H1 (cell line): ENCODE data around the gene COL21A1. TPM values are rescaled to one million over a fixed set of nuclear protein-coding genes. Genes with fewer than 3 reads are reported as not detected.

ENCODE experiments used
- CTCF ChIA-PET: fragments of 300-600 bp; sonication (Branson Sonifier 250); formaldehyde crosslinking; loops from one replicate; lab custom pipeline; 2021; ENCODE audit not compliant: partially characterized antibody; lab: Charles Lee
- POLR2A ChIA-PET: fragments of 300-600 bp; sonication (Branson Sonifier 250); formaldehyde crosslinking; loops from one replicate; lab custom pipeline; 2021; ENCODE audit warnings: inconsistent platforms; ENCODE audit not compliant: partially characterized antibody; lab: Charles Lee
- DNase-seq, 2 experiments: peaks; one replicate each; pipeline versions ENCODE4 v3.0.0 to v3.0.0-alpha.2; 2010 to 2022; ENCODE audit warnings: low spot score in 2 of 2, low read depth in 1 of 2, mixed read lengths in 1 of 2
- FAIRE-seq: peaks from 2 replicates; lab custom pipeline; 2011; peaks lifted over from hg19 to GRCh38; lab: Jason Lieb, UNC
- H2AFZ ChIP-seq: 2 replicates; pipeline ENCODE4 v1.8.1; 2012; ENCODE audit warnings: low read length, inconsistent platforms
- H2AK5ac ChIP-seq: 2 replicates; pipeline ENCODE4 v1.6.1; 2013; ENCODE audit warnings: low read depth, low read length
- H2BK120ac ChIP-seq: replicated peaks from 2 replicates; pipeline ENCODE3; 2013; ENCODE audit warnings: low read depth, low read length, inconsistent platforms
- H2BK12ac ChIP-seq: 2 replicates; pipeline ENCODE4 v1.6.1; 2013; ENCODE audit warnings: low read depth, low read length
- H2BK15ac ChIP-seq: 2 replicates; pipeline ENCODE4 v1.6.1; 2013; ENCODE audit warnings: low read length
- H2BK20ac ChIP-seq: 2 replicates; pipeline ENCODE4 v1.6.1; 2013; ENCODE audit warnings: low read length
- H2BK5ac ChIP-seq: 2 replicates; pipeline ENCODE4 v1.6.1; 2013; ENCODE audit warnings: low read depth, low read length
- H3K14ac ChIP-seq: 2 replicates; pipeline ENCODE4 v1.6.1; 2013; ENCODE audit warnings: inconsistent platforms; ENCODE audit not compliant: insufficient read length
- H3K18ac ChIP-seq: 2 replicates; pipeline ENCODE4 v1.6.1; 2013; ENCODE audit warnings: low read length; ENCODE audit errors: extremely low read depth
- H3K23ac ChIP-seq: 2 replicates; pipeline ENCODE4 v1.6.1; 2013; ENCODE audit warnings: inconsistent platforms; ENCODE audit not compliant: insufficient read length
- H3K23me2 ChIP-seq: 2 replicates; pipeline ENCODE4 v1.6.1; 2013; ENCODE audit warnings: low read depth, low read length
- H3K27ac ChIP-seq: 2 replicates; pipeline ENCODE4 v1.6.1; 2011; ENCODE audit warnings: low read depth, low read length, inconsistent platforms
- H3K27me3 ChIP-seq, 4 experiments: replicated peaks in 1 of 4; 1 replicate in 1 of 4; 2 replicates in 3 of 4; pipeline versions ENCODE4 v1.6.1 to v1.8.1; 2011 to 2013; ENCODE audit warnings: low read length in 3 of 4, mild to moderate bottlenecking in 3 of 4, inconsistent platforms in 2 of 4, mixed read lengths in 2 of 4, moderate library complexity in 1 of 4; ENCODE audit not compliant: control insufficient read depth in 3 of 4, insufficient read depth in 3 of 4; ENCODE audit errors: extremely low read depth in 1 of 4
- H3K36me3 ChIP-seq, 4 experiments: 2 replicates each; pipeline versions ENCODE4 v1.6.1 to v1.8.1; 2011 to 2013; ENCODE audit warnings: mild to moderate bottlenecking in 4 of 4, low read length in 3 of 4, moderate library complexity in 2 of 4, control low read depth in 1 of 4, inconsistent platforms in 1 of 4; ENCODE audit not compliant: insufficient read depth in 4 of 4, control insufficient read depth in 2 of 4
- H3K4ac ChIP-seq: replicated peaks from 2 replicates; pipeline ENCODE3; 2013; ENCODE audit warnings: low read length, low read depth, mixed read lengths, inconsistent platforms; ENCODE audit not compliant: insufficient read length
- H3K4me1 ChIP-seq, 4 experiments: replicated peaks in 1 of 4; 1 replicate in 1 of 4; 2 replicates in 3 of 4; pipeline versions ENCODE4 v1.6.1 to v1.8.1; 2011 to 2013; ENCODE audit warnings: low read length in 3 of 4, inconsistent platforms in 2 of 4, mixed read lengths in 1 of 4; ENCODE audit not compliant: insufficient read depth in 4 of 4, control insufficient read depth in 3 of 4
- H3K4me2 ChIP-seq, 2 experiments: 2 replicates each; pipeline versions ENCODE4 v1.6.1 to v1.8.1; 2011 to 2013; ENCODE audit warnings: low read depth in 2 of 2, low read length in 2 of 2, control low read depth in 1 of 2, inconsistent platforms in 1 of 2, mild to moderate bottlenecking in 1 of 2; ENCODE audit not compliant: insufficient read depth in 1 of 2
- H3K4me3 ChIP-seq, 4 experiments: fragments of 200-600, 300-600 bp in 1 of 4; sonication (generic), shearing (Covaris generic), sonication (Bioruptor Twin) in 1 of 4; 2 replicates each; pipeline versions ENCODE4 v1.5.1 to v1.8.1; 2011 to 2016; ENCODE audit warnings: low read length in 4 of 4, low read depth in 3 of 4, control low read depth in 2 of 4, inconsistent platforms in 2 of 4, mild to moderate bottlenecking in 2 of 4, mixed read lengths in 1 of 4, moderate library complexity in 1 of 4; ENCODE audit not compliant: insufficient read depth in 2 of 4; ENCODE audit errors: extremely low read depth in 1 of 4
- H3K56ac ChIP-seq: replicated peaks from 2 replicates; pipeline ENCODE3; 2013; ENCODE audit warnings: low read depth, mild to moderate bottlenecking, mixed read lengths, low read length, inconsistent platforms; ENCODE audit not compliant: insufficient read length
- H3K79me1 ChIP-seq: 2 replicates; pipeline ENCODE4 v1.6.1; 2013; ENCODE audit warnings: low read depth, low read length, control low read depth
- H3K79me2 ChIP-seq, 2 experiments: 2 replicates each; pipeline versions ENCODE4 v1.6.1 to v1.8.1; 2012 to 2013; ENCODE audit warnings: low read length in 2 of 2, mild to moderate bottlenecking in 2 of 2, inconsistent platforms in 1 of 2; ENCODE audit not compliant: insufficient read depth in 2 of 2, control insufficient read depth in 1 of 2
- H3K9ac ChIP-seq, 4 experiments: replicated peaks in 1 of 4; 1 replicate in 1 of 4; 2 replicates in 3 of 4; pipeline versions ENCODE4 v1.6.1 to v1.8.1; 2011 to 2013; ENCODE audit warnings: low read depth in 3 of 4, low read length in 3 of 4, control low read depth in 2 of 4, mild to moderate bottlenecking in 2 of 4, moderate library complexity in 2 of 4, inconsistent platforms in 1 of 4; ENCODE audit errors: extremely low read depth in 1 of 4
- H3K9me3 ChIP-seq, 2 experiments: 2 replicates each; pipeline versions ENCODE4 v1.6.1 to v1.8.1; 2012 to 2013; ENCODE audit warnings: mild to moderate bottlenecking in 2 of 2, moderate library complexity in 2 of 2, control low read depth in 1 of 2, inconsistent platforms in 1 of 2, low read depth in 1 of 2, low read length in 1 of 2, mixed read lengths in 1 of 2; ENCODE audit not compliant: insufficient read depth in 2 of 2
- H4K20me1 ChIP-seq, 2 experiments: replicated peaks in 1 of 2; 2 replicates each; pipeline versions ENCODE3 to v1.8.1; 2011 to 2013; ENCODE audit warnings: inconsistent platforms in 2 of 2, low read length in 2 of 2, mild to moderate bottlenecking in 1 of 2; ENCODE audit not compliant: insufficient read depth in 2 of 2, control insufficient read depth in 1 of 2
- H4K5ac ChIP-seq: 2 replicates; pipeline ENCODE4 v1.6.1; 2013; ENCODE audit warnings: low read length, low read depth, mixed read lengths, inconsistent platforms; ENCODE audit not compliant: insufficient read length
- H4K8ac ChIP-seq: 2 replicates; pipeline ENCODE4 v1.8.0; 2013; ENCODE audit warnings: mild to moderate bottlenecking, moderate library complexity, low read length, inconsistent platforms; ENCODE audit not compliant: insufficient read depth; ENCODE audit errors: extremely low read depth
- H4K91ac ChIP-seq: replicated peaks from 2 replicates; pipeline ENCODE3; 2013; ENCODE audit warnings: low read length, mixed read lengths, inconsistent platforms; ENCODE audit not compliant: insufficient read length
- EP300 ChIP-seq, 2 experiments: IDR thresholded peaks; 1 replicate in 1 of 2; 2 replicates in 1 of 2; pipeline ENCODE4 v1.6.1; 2011 to 2012; ENCODE audit warnings: low read depth in 2 of 2, low read length in 2 of 2, mild to moderate bottlenecking in 2 of 2, borderline replicate concordance in 1 of 2, inconsistent platforms in 1 of 2, moderate library complexity in 1 of 2
- PHF8 ChIP-seq: fragments of 200-600 bp; sonication (generic); conservative IDR thresholded peaks from 2 replicates; pipeline ENCODE4 v1.7.1; 2012; ENCODE audit warnings: low read depth, mild to moderate bottlenecking, inconsistent platforms, low read length, moderate library complexity
- RAD21 ChIP-seq, 2 experiments: IDR thresholded peaks in 1 of 2; conservative IDR thresholded peaks in 1 of 2; 2 replicates each; pipeline ENCODE4 v1.6.1; 2011; ENCODE audit warnings: low read depth in 2 of 2, low read length in 2 of 2, improper control_type of control experiment in 1 of 2, inconsistent platforms in 1 of 2, mild to moderate bottlenecking in 1 of 2, moderate library complexity in 1 of 2
- RBBP5 ChIP-seq: IDR thresholded peaks from 2 replicates; pipeline ENCODE4 v1.7.1; 2012; ENCODE audit warnings: low read depth, mild to moderate bottlenecking, inconsistent platforms, low read length, moderate library complexity, borderline replicate concordance
- SAP30 ChIP-seq: fragments of 300-600 bp; sonication (generic); IDR thresholded peaks from 2 replicates; pipeline ENCODE4 v1.7.1; 2012; ENCODE audit warnings: low read length, moderate library complexity, mild to moderate bottlenecking, inconsistent platforms; ENCODE audit not compliant: insufficient read depth, insufficient replicate concordance
- SP4 ChIP-seq: IDR thresholded peaks from 2 replicates; pipeline ENCODE4 v1.6.1; 2012; ENCODE audit warnings: low read length, inconsistent platforms
- SUZ12 ChIP-seq: fragments of 200-600 bp; sonication (generic); IDR thresholded peaks from 2 replicates; pipeline ENCODE4 v1.6.1; 2012; ENCODE audit warnings: mild to moderate bottlenecking, inconsistent platforms, low read length, moderate library complexity, mixed read lengths
- WGBS, 2 experiments: shearing (Covaris generic) in 1 of 2; methylation state at CpG; one replicate each; pipeline versions ENCODE4 v1.1.6 to v1.1.7; 2013 to 2015; ENCODE audit warnings: low lambda C conversion rate in 2 of 2, mixed read lengths in 2 of 2, inconsistent platforms in 1 of 2, low coverage in 1 of 2, missing lambda C conversion rate in 1 of 2; ENCODE audit not compliant: insufficient replicate concordance in 2 of 2, insufficient coverage in 1 of 2, insufficient read length in 1 of 2; ENCODE audit errors: extremely low coverage in 1 of 2, missing lambda C conversion rate in 1 of 2; 5-methylcytosine and 5-hydroxymethylcytosine counted together
- long read RNA-seq, 2 experiments: library from RNA in 1 of 2; library from capped mRNA in 1 of 2; stranded (forward); transcript quantifications; one replicate each; pipeline ENCODE4 v2.0.0, GENCODE V29; 2021; ENCODE audit warnings: inconsistent platforms in 1 of 2
- polyA minus RNA-seq, 3 experiments: library from RNA; depleted of rRNA, polyadenylated mRNA; stranded (reverse); fragments of >200 nt; gene quantifications; 1 replicate in 2 of 3; 2 replicates in 1 of 3; pipeline ENCODE4 v1.2.3, GENCODE V29; 2011
- polyA plus RNA-seq, 7 experiments: library from polyadenylated mRNA; depleted of rRNA in 3 of 7; stranded (reverse) in 5 of 7; unstranded in 2 of 7; fragments of >200 nt in 5 of 7; fragments of 200-250 nt in 2 of 7; gene quantifications; 1 replicate in 5 of 7; 2 replicates in 1 of 7; 4 replicates in 1 of 7; pipeline versions ENCODE4 v1.2.1 to v1.2.3, GENCODE V29; 2011 to 2013; ENCODE audit warnings: missing spikeins in 2 of 7, mixed read lengths in 2 of 7
- total RNA-seq: library from RNA; stranded (reverse); fragmentation: NEBNext Ultra II Directional; extraction: Animal tissue kit (Norgen Biotek cat#: 25700); gene quantifications from 2 replicates; pipeline ENCODE4 v1.2.1, GENCODE V29; 2021

Gene COL21A1
- total RNA-seq, result 3.1 and 3.4 TPM in 2 replicates
- polyA plus RNA-seq (2011; rRNA removed), result 0.75 and 1.6 TPM in 2 replicates
- 2.4 TPM for polyA plus RNA-seq (2011; cell fraction: cytosol; rRNA removed)
- 3.2 TPM for polyA plus RNA-seq (2011; cell fraction: nucleus; rRNA removed)
- 1.7 to 7.5 TPM (median 3.7 TPM) in 4 replicates for polyA plus RNA-seq (2012, experiment 1 of 2)
- polyA plus RNA-seq (2012, experiment 2 of 2), result 0.25 TPM
- 10.4 TPM for polyA plus RNA-seq (2013, experiment 1 of 2)
- 11.4 TPM for polyA plus RNA-seq (2013, experiment 2 of 2)
- polyA minus RNA-seq (2011; rRNA and poly(A)+ RNA removed), result 3.1 and 3.4 TPM in 2 replicates
- 3.4 TPM for polyA minus RNA-seq (2011; cell fraction: cytosol; rRNA and poly(A)+ RNA removed)
- polyA minus RNA-seq (2011; cell fraction: nucleus; rRNA and poly(A)+ RNA removed), result 4.6 TPM
- long read RNA-seq, experiment 1, partial matches to known transcripts, result 1 of 5 reads
- long read RNA-seq, experiment 1, other reads (novel, unspliced or antisense), result 2 of 5 reads
- long read RNA-seq, experiment 2, partial matches to known transcripts, result 1 of 1 reads
- long read RNA-seq, experiment 2, other reads (novel, unspliced or antisense), result 0 of 1 reads

- Histone ChIP-seq H3K23me2 (peaks cover 7% of the 10 kb centered on the region; the same call in 1 of the 2 replicates), H3K4ac (no peak within 1 kb of the TSS), H3K4me2 (peak within 1 kb of the TSS; percentile 84 to 85), H4K8ac (no peak within 1 kb of the TSS), H4K5ac (peak within 1 kb of the TSS; percentile 76), H3K4me3 (peak within 1 kb of the TSS; percentile 50 to 63 (median 54)), H3K27me3 (no peaks in the 10 kb centered on the region), H2BK12ac (peak within 1 kb of the TSS; percentile 60), H3K18ac (peak within 1 kb of the TSS; percentile 42), H2BK15ac (peak within 1 kb of the TSS; percentile 46; the same call in 1 of the 2 replicates), H2AFZ (peak within 1 kb of the TSS; percentile 74), H3K4me1 (peaks cover 0 to 22% (median 16%) of the 10 kb centered on the region in 4 experiments; a peak in 5 of 7 replicates), H2BK120ac (peak within 1 kb of the TSS; percentile 5), H4K91ac (peak within 1 kb of the TSS; percentile 76), H4K20me1 (no peaks in the 10 kb centered on the region), H3K9ac (peak within 1 kb of the TSS in 3 of 4 experiments; percentile 25 to 63 (median 39); a peak in 5 of 7 replicates), H3K23ac (no peak within 1 kb of the TSS), H3K14ac (no peak within 1 kb of the TSS), H2BK20ac (no peak within 1 kb of the TSS), H3K79me2 (no peaks in the 10 kb centered on the region), H3K56ac (peak within 1 kb of the TSS; percentile 43), H3K79me1 (no peaks in the 10 kb centered on the region), H2AK5ac (no peak within 1 kb of the TSS), H3K9me3 (no peaks in the 10 kb centered on the region), H3K27ac (peak within 1 kb of the TSS; percentile 61; the same call in 1 of the 2 replicates), H3K36me3 (no peaks in the 10 kb centered on the region), H2BK5ac (peak within 1 kb of the TSS; percentile 89)
- DNase-seq (peak; percentile 75 to 87), FAIRE-seq (peak; percentile 94)
- WGBS, 2 experiments, result 1% methylated on average over 36 of the region's 36 CpGs; no CpG with 5 or more reads in 1 of the 2 experiments
- ChIA-PET POLR2A (interaction anchor here (0.6 to 1.4 kb wide), 6 partner anchors 10 to 135 kb away, joined by 3 to 7 read pairs (median 4); no protein-coding TSS in a partner anchor), CTCF (interaction anchor here (0.8 to 1.5 kb wide), 6 partner anchors 9 to 191 kb away, joined by 3 to 7 read pairs (median 4); no protein-coding TSS in a partner anchor)
- no peak; the same call in 1 of the 2 replicates for TF ChIP-seq SP4
- peak; percentile 69 for TF ChIP-seq SAP30
- peak; percentile 97; the same call in 1 of the 2 replicates for TF ChIP-seq RBBP5
- no peak for TF ChIP-seq SUZ12
- peak; percentile 24 to 28; a peak in 3 of 4 replicates for TF ChIP-seq RAD21 (IDR thresholded peaks at IDR 0.05 in 1 of 2, conservative IDR thresholded peaks at IDR 0.05 in 1 of 2; ENCODE audit: low read depth in 2 of 2, low read length in 2 of 2)
- no peak; the same call in none of the 2 replicates for TF ChIP-seq PHF8
- TF ChIP-seq EP300 (IDR thresholded peaks at IDR 0.05; ENCODE audit: borderline replicate concordance in 1 of 2, low read depth in 2 of 2, low read length in 2 of 2), result peak in 1 of 2 experiments; percentile 79; a peak in 1 of 3 replicates
Observed at GRCh38 chr6:56246881-56247653, at the start of gene COL21A1. Gene COL21A1, minus strand, starts transcription at chr6:56247580. Its CDS starts 64,962 bp downstream, at chr6:56182618.
